GM12801 (cell line): ENCODE results near the gene KCNQ1.
A peak's percentile ranks its signal among the peaks of the same experiment; 100 is the strongest.

Experiments
- CTCF ChIP-seq: IDR thresholded peaks from one replicate; pipeline ENCODE4 v1.5.1; 2011; ENCODE audit warnings: control low read depth; ENCODE audit not compliant: insufficient read length; ENCODE audit errors: extremely low read depth

Gene KCNQ1

GRCh38 chr11:2885017-2885677 lies 440.3 kb downstream of the KCNQ1 start:
- TF ChIP-seq CTCF = no peak

GRCh38 chr11:2885678-2886081 lies 440.9 kb downstream of the KCNQ1 start, which contains the start of gene CDKN1C:
CDKN1C (minus strand) TSS chr11:2885775; CDS start chr11:2885456, 319 bp downstream.
- no peak for TF ChIP-seq CTCF

GRCh38 chr11:2886191-2886894 lies 441.5 kb downstream of the KCNQ1 start:
- no peak for TF ChIP-seq CTCF

- TF ChIP-seq CTCF = no peak
These were observed 442.1 kb downstream of the KCNQ1 start for GRCh38 chr11:2886936-2887335.

- no peak for TF ChIP-seq CTCF
These were observed 442.8 kb downstream of the KCNQ1 start for GRCh38 chr11:2887515-2888195.

GRCh38 chr11:2888266-2888968 lies 443.6 kb downstream of the KCNQ1 start:
- TF ChIP-seq CTCF = peak; percentile 28
